Upper lobe of right lung (tissue), 1 donor: ENCODE data around the gene GRN. TPM values are rescaled to one million over a fixed set of nuclear protein-coding genes. Genes with fewer than 3 reads are reported as not detected.
A peak's percentile ranks its signal among the peaks of the same experiment; 100 is the strongest.
"Not testable (repeated sequence)": the region's sequence is repeated elsewhere in the genome, so short reads cannot be mapped to it uniquely, and the experiment has no call there.

ENCODE experiments used
- ATAC-seq: fragments of 200-7000 bp; cut with Tn5 transposase; one replicate; pipeline ENCODE4 v1.9.1; 2020; ENCODE audit warnings: mild to moderate bottlenecking, moderate library complexity
- DNase-seq: peaks from one replicate; pipeline ENCODE4 v3.0.0-alpha.2; 2020
- H3K27ac ChIP-seq: fragments of 200-600 bp; one replicate; pipeline ENCODE4 v1.8.0; 2022
- H3K27me3 ChIP-seq: fragments of 200-600 bp; one replicate; pipeline ENCODE4 v1.8.0; 2022; ENCODE audit warnings: mild to moderate bottlenecking
- H3K36me3 ChIP-seq: fragments of 200-600 bp; one replicate; pipeline ENCODE4 v1.8.0; 2022
- H3K4me1 ChIP-seq: fragments of 200-600 bp; one replicate; pipeline ENCODE4 v1.8.0; 2022
- H3K4me3 ChIP-seq: fragments of 200-600 bp; one replicate; pipeline ENCODE4 v1.8.0; 2022; ENCODE audit warnings: mild to moderate bottlenecking
- H3K9me3 ChIP-seq: fragments of 200-600 bp; one replicate; pipeline ENCODE4 v1.8.0; 2022
- CTCF ChIP-seq: fragments of 200-600 bp; IDR thresholded peaks from one replicate; pipeline ENCODE4 v1.8.0; 2022; ENCODE audit warnings: antibody characterized with exemption
- intact Hi-C: fragments of 100-400 bp; cut with DNase I; formaldehyde crosslinking; loops from one replicate; pipeline ENCODE4 v1.11.0; 2022
- total RNA-seq: library from RNA; stranded (reverse); fragmentation: NEBNext Ultra II Directional; extraction: Animal tissue kit (Norgen Biotek cat#: 25700); gene quantifications from one replicate; pipeline ENCODE4 v1.2.1, GENCODE V29; 2021
- donor health status: DM: no; HTN: yes; CAD: no; lungs with severe emphysema.

Gene GRN
- total RNA-seq, 1 donor from 2014 or later: 722 TPM

DNA sequence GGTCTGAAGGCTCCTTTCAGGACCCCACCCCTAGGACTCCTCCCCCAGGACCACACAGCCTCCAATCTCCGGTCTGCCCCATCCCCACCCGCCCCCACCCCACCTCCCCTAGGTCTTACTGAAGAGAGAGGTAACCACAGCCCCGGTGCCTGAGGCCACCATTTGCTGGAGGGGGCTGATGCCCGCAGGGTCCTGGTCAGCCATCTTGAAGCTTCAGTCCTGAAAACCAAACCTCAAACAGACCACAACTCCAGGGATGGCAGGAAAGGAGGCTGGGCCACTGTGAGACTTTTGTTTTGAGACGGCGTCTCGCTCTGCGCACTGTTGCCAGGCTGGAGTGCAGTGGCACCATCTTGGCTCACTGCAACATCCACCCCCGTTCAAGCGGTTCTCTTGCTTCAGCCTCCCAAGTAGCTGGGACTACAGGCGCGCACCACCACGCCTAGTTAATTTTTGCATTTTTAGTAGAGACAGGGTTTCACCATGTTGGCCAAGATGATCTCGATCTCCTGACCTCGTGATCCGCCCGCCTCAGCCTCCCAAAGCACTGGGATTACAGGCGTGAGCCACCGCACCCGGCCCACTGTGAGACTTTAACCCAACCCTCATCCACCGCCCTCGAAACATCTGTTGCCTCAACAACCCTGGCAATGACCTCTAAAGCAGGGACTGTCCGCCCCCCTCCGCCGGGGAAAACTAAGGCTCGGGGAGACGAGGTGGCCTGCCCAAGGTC is 21.6 kb upstream of the GRN start:
- H3K4me3 ChIP-seq: peak overlapping the region; percentile 97
- H3K27me3 ChIP-seq: no peaks in the 10 kb centered on the region
- H3K4me1 ChIP-seq: peaks cover 17% of the 10 kb centered on the region
- H3K27ac ChIP-seq: peak overlapping the region; percentile 77
- no peak for TF ChIP-seq CTCF
- intact Hi-C loops: loop anchor here (5.0 kb wide), 1 partner anchor 106 kb away; the partner anchor contains the start of gene UBTF
- no peaks in the 10 kb centered on the region for H3K9me3 ChIP-seq
- DNase-seq (no peak), ATAC-seq (no peak)
- H3K36me3 ChIP-seq: peaks cover 33% of the 10 kb centered on the region

GRCh38 chr17:44324092-44324570 is 21.0 kb upstream of the GRN start:
- H3K27me3 ChIP-seq: no peaks in the 10 kb centered on the region
- H3K4me3 ChIP-seq: peak overlapping the region; percentile 97
- TF ChIP-seq CTCF: no peak
- ATAC-seq: peak; percentile 2
- H3K27ac ChIP-seq: peak overlapping the region; percentile 77
- intact Hi-C loops: loop anchor here (5.0 kb wide), 1 partner anchor 107 kb away; the partner anchor contains the start of gene UBTF
- peaks cover 33% of the 10 kb centered on the region for H3K36me3 ChIP-seq
- DNase-seq: peak; percentile 79
- H3K4me1 ChIP-seq: peaks cover 17% of the 10 kb centered on the region
- H3K9me3 ChIP-seq: no peaks in the 10 kb centered on the region

DNA sequence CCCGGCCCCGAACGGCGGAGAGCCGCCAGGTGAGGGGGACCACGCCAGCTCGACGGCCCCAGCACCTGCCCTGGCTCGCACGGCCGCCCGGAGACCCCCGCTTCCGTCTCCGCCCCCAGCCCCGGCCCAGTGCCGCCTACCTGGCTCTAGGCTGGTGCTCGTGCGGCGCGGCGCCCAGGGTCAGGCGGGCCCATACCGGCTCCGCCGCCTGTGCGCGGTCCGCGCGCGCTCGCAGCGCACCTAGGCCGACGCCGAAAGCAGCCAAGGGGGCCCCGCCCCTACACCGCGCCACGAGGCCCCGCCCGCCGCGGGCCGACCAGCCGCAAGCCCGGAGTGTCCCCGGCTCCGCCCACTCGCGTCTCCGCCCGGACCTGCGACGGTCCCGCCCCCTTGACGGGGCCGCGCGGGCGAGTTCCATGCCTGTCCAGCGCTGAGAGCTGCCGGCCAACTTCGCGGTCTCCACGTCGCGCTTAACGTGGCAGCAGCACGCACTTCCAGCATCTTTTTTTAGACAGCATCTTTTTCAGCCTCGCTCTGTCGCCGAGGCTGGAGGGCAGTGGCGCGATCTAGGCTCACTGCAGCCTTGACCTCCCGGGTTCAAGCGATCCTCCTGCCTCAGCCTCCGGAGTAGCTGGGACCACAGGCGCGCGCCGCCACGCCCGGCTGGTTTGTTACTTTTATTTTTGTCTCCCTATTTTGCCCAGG is 20.4 kb upstream of the GRN start, which contains the start of gene SLC25A39:
Gene SLC25A39 (minus strand): TSS at position 253 of the 705 bp plus-strand sequence. CDS start 1,261 bp downstream, outside the sequence.
- Histone ChIP-seq H3K9me3 (no peaks in the 10 kb centered on the region), H3K27me3 (no peaks in the 10 kb centered on the region), H3K4me3 (peak within 1 kb of the TSS; percentile 97), H3K36me3 (peaks cover 28% of the 10 kb centered on the region), H3K4me1 (peaks cover 17% of the 10 kb centered on the region), H3K27ac (peak within 1 kb of the TSS; percentile 87)
- ATAC-seq (peak; percentile 93), DNase-seq (peak; percentile 98)
- intact Hi-C loops: loop anchor here (5.0 kb wide), 1 partner anchor 107 kb away; the partner anchor contains the start of gene UBTF
- TF ChIP-seq CTCF: no peak

- Histone ChIP-seq H3K4me1 (peaks cover 17% of the 10 kb centered on the region), H3K4me3 (peak overlapping the region; percentile 25), H3K36me3 (peaks cover 6% of the 10 kb centered on the region), H3K27me3 (no peaks in the 10 kb centered on the region), H3K9me3 (no peaks in the 10 kb centered on the region), H3K27ac (no peak overlapping the region)
- intact Hi-C loops: no loop called here
- peak; percentile 87 for ATAC-seq
- DNase-seq: peak; percentile 98
- no peak for TF ChIP-seq CTCF
Measured at GRCh38 chr17:44326861-44327444, 18.1 kb upstream of the GRN start.

- intact Hi-C loops: no loop called here
- DNase-seq (no peak), ATAC-seq (no peak)
- Histone ChIP-seq H3K9me3 (no peaks in the 10 kb centered on the region), H3K4me1 (peaks cover 16% of the 10 kb centered on the region), H3K36me3 (no peaks in the 10 kb centered on the region), H3K27ac (no peak overlapping the region), H3K27me3 (no peaks in the 10 kb centered on the region), H3K4me3 (no peak overlapping the region)
- no peak for TF ChIP-seq CTCF
Measured at GRCh38 chr17:44327715-44328449, 17.2 kb upstream of the GRN start.

- H3K4me3 ChIP-seq, ATAC-seq, H3K9me3 ChIP-seq, intact Hi-C loops, H3K36me3 ChIP-seq, H3K27me3 ChIP-seq, H3K27ac ChIP-seq, DNase-seq: not testable (repeated sequence)
- H3K4me1 ChIP-seq: peaks cover 11% of the 10 kb centered on the region
Measured at GRCh38 chr17:44329516-44329915, 15.6 kb upstream of the GRN start.

GRCh38 chr17:44330263-44330662 is 14.8 kb upstream of the GRN start:
- DNase-seq, ATAC-seq, intact Hi-C loops: not testable (repeated sequence)

More at GRCh38 chr17:44330263-44330662, 14.8 kb upstream of the GRN start:
- H3K36me3 ChIP-seq, H3K27me3 ChIP-seq, H3K9me3 ChIP-seq, H3K27ac ChIP-seq, H3K4me3 ChIP-seq: not testable (repeated sequence)
- peaks cover 16% of the 10 kb centered on the region for H3K4me1 ChIP-seq
